Nephron (organoid): Measurements from ENCODE around the gene LSAMP.

ENCODE experiments used
- H3K27ac Mint-ChIP-seq, 3 experiments: 2 replicates each; pipeline ENCODE4 v1.8.0; 2020; ENCODE audit warnings: mixed read lengths in 3 of 3, mild to moderate bottlenecking in 2 of 3, moderate library complexity in 1 of 3
- H3K27me3 Mint-ChIP-seq: 2 replicates; pipeline ENCODE4 v1.8.0; 2021; ENCODE audit warnings: low read depth, mild to moderate bottlenecking, moderate library complexity, mixed read lengths
- H3K36me3 Mint-ChIP-seq: 2 replicates; pipeline ENCODE4 v1.8.0; 2020; ENCODE audit warnings: low read depth, mixed read lengths
- H3K4me1 Mint-ChIP-seq: 2 replicates; pipeline ENCODE4 v1.8.0; 2020; ENCODE audit warnings: mixed read lengths
- H3K4me3 Mint-ChIP-seq, 3 experiments: 2 replicates each; pipeline ENCODE4 v1.8.0; 2020; ENCODE audit warnings: mild to moderate bottlenecking in 3 of 3, mixed read lengths in 3 of 3, moderate library complexity in 2 of 3
- H3K9me3 Mint-ChIP-seq: 2 replicates; pipeline ENCODE4 v1.8.0; 2020; ENCODE audit warnings: mixed read lengths
- TF ChIP-seq, protein P1 (sequence below), 3 experiments: fragments of 200-600 bp; sonication (generic); IDR thresholded peaks; one replicate each; pipeline ENCODE4 v1.5.0; 2021; ENCODE audit warnings: antibody characterized with exemption in 3 of 3; ENCODE audit not compliant: unreplicated experiment in 3 of 3

Gene LSAMP

DNA sequence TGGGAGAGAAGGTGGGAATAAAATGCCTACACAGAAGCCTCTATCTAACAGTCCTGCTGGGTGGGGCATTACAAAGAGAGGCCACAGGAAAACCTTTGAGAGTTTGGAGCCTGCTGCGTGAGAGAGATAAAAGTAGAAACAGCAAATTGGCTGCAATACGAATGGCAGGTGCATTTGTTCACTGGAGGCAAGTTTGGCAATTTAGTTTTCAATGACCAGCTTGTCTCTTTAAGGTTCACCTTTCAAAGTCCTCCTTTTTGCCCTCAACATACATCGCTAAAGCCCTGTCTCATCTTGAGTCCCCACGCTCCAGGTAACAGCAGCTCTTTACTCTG lies 405.7 kb downstream of the LSAMP start:
- Mint-ChIP-seq H3K27me3 (peaks cover 5% of the 10 kb centered on the region), H3K27ac (no peak overlapping the region), H3K9me3 (no peaks in the 10 kb centered on the region), H3K4me1 (peaks cover 12% of the 10 kb centered on the region), H3K36me3 (no peaks in the 10 kb centered on the region), H3K4me3 (no peak overlapping the region)
- TF ChIP-seq, protein P1, sequence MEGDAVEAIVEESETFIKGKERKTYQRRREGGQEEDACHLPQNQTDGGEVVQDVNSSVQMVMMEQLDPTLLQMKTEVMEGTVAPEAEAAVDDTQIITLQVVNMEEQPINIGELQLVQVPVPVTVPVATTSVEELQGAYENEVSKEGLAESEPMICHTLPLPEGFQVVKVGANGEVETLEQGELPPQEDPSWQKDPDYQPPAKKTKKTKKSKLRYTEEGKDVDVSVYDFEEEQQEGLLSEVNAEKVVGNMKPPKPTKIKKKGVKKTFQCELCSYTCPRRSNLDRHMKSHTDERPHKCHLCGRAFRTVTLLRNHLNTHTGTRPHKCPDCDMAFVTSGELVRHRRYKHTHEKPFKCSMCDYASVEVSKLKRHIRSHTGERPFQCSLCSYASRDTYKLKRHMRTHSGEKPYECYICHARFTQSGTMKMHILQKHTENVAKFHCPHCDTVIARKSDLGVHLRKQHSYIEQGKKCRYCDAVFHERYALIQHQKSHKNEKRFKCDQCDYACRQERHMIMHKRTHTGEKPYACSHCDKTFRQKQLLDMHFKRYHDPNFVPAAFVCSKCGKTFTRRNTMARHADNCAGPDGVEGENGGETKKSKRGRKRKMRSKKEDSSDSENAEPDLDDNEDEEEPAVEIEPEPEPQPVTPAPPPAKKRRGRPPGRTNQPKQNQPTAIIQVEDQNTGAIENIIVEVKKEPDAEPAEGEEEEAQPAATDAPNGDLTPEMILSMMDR (IDR thresholded peaks at IDR 0.05; ENCODE audit: unreplicated experiment in 3 of 3) = no peak

DNA sequence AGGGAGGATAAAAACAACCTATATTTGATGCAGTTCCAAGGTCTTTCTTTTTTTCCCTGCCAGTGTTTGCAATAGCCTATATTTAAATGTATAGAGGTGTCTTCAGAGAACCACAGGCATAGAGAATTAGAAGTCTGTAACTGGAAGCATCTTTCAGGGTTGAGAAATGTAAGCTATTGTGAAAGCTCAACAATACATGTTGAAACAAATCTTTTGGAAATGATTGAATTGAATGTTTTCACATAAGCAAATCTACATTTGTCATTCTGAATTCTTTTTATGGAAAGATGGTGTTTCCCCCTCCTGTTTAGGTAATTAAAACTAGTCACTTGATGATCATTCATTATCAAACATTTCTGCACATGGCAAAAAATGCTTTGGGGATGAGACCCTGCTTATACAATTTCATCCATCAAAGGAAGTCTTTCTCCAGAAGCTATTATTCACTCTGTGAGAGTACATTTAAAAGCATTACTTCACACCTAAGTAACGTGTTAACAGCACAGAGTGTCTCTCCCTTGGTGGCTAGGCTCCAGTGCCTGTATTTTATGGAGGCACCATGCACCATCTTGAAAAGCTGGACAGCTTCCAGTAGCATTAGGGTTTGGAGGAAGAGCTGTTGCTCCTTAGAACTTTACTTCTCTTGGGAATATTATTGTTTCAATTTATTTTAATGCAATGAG lies 406.2 kb downstream of the LSAMP start:
- H3K27me3 Mint-ChIP-seq = peaks cover 5% of the 10 kb centered on the region
- H3K27ac Mint-ChIP-seq = no peak overlapping the region
- TF ChIP-seq, protein P1 (IDR thresholded peaks at IDR 0.05; ENCODE audit: unreplicated experiment in 3 of 3) = no peak
- no peaks in the 10 kb centered on the region for H3K9me3 Mint-ChIP-seq
- H3K36me3 Mint-ChIP-seq = no peaks in the 10 kb centered on the region
- H3K4me1 Mint-ChIP-seq = peaks cover 17% of the 10 kb centered on the region
- no peak overlapping the region for H3K4me3 Mint-ChIP-seq

DNA sequence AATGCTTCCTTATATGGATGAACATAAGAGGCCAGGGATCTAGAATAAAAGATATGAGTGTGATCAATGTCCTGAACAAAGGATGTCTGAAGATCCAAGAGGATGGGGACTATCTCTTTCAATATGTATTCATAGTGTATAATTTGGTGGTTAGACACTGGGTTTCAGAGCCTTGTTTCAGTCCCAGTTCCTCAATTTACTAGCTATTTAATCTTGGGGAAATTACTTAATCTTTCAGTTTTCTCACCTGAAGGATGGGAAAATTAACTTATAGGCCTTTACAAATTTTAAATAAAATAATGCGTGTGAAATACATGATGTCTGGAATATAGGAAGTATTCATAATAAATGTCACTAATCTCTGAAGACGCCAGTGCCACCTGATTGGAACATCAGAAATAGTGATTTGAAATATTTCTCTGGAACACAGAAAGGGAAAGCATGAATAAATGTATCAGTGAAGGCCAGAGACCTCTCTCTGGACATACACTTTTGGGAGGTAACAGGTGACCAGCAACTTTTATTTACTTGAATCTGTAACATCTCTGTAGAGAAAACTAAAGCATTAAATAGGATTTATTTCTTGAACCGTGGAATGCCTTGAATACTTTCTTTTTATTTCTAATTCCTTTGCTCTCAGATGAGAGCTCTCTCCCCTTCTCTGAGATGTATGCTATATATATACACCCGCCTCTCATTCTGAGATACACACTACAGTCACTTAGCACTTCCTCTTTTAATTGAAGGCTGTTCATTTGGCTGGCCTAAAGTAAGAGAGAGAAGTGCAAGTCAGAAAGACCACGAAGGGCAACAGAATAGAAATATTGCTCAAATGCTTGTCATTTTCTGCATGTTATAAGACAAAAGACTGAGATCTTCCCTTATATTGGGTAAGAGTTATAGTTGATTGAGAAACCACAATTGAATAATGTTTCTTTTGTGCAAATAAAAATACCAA lies 407.1 kb downstream of the LSAMP start:
- H3K9me3 Mint-ChIP-seq = no peaks in the 10 kb centered on the region

DNA sequence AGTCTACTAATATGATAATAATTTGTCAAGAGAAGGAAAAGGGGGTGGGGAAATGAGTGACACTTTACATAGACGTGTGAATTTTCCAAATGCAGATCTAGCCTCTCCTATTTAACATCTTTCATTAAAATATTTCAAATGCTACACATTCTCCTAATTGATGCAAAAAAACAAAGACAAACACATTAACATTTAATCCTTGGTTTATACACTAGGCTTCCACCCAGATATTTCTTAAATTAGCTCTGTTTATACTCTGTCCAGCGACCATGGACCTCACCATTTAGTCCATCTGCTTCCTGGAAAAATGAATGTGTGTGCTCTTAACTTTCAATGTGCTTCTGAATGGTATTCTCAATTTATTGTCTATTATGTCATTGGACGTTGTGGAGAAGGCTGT lies 409.9 kb downstream of the LSAMP start:
- TF ChIP-seq, protein P1 (IDR thresholded peaks at IDR 0.05; ENCODE audit: unreplicated experiment in 3 of 3) = no peak
- Mint-ChIP-seq H3K9me3 (no peaks in the 10 kb centered on the region), H3K27me3 (peaks cover 5% of the 10 kb centered on the region), H3K27ac (no peak overlapping the region), H3K36me3 (no peaks in the 10 kb centered on the region), H3K4me3 (no peak overlapping the region), H3K4me1 (peaks cover 27% of the 10 kb centered on the region)

More for the DNA sequence above, 407.1 kb downstream of the LSAMP start:
- Mint-ChIP-seq H3K36me3 (no peaks in the 10 kb centered on the region), H3K4me3 (no peak overlapping the region), H3K27ac (no peak overlapping the region), H3K4me1 (peaks cover 26% of the 10 kb centered on the region), H3K27me3 (peaks cover 5% of the 10 kb centered on the region)
- TF ChIP-seq, protein P1 (IDR thresholded peaks at IDR 0.05; ENCODE audit: unreplicated experiment in 3 of 3) = no peak

DNA sequence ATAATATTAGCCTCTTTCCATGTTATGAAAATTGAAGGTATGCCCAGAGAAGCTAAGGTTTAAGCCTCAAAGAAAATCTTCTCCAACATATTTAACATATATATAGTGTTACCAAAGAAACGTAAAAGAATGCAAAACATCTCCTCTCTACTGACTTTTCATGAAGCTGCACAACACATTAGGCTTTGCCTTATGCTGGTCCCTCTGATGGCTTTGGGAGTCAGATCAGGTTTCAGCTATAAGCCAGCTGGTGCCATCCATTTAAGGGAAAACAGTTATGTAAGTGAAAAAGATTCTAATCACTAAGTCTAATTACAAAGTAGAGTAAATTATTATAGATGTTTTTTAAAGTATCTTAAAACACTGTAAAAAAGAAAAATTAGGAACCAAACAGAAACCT lies 410.5 kb downstream of the LSAMP start:
- H3K4me3 Mint-ChIP-seq = no peak overlapping the region
- H3K27ac Mint-ChIP-seq = peak overlapping the region in 1 of 3 experiments; percentile 17
- H3K27me3 Mint-ChIP-seq = peaks cover under 1% of the 10 kb centered on the region
- no peaks in the 10 kb centered on the region for H3K36me3 Mint-ChIP-seq
- peaks cover 27% of the 10 kb centered on the region for H3K4me1 Mint-ChIP-seq
- TF ChIP-seq, protein P1 (IDR thresholded peaks at IDR 0.05; ENCODE audit: unreplicated experiment in 3 of 3) = no peak
- H3K9me3 Mint-ChIP-seq = no peaks in the 10 kb centered on the region
